H1 (cell line): ENCODE measurements around the gene ST8SIA2. TPM values are rescaled to one million over a fixed set of nuclear protein-coding genes. Genes with fewer than 3 reads are reported as not detected.

Experiments used
- CBX5 ChIP-seq: fragments of 300-800, 300-1000 bp; sonication (generic); IDR thresholded peaks from 2 replicates; pipeline ENCODE4 v1.7.1; 2016; ENCODE audit warnings: antibody characterized with exemption, low read length, low read depth
- CHD1 ChIP-seq: IDR thresholded peaks from 2 replicates; pipeline ENCODE4 v1.6.1; 2012; ENCODE audit warnings: low read depth, low read length, improper control_type of control experiment
- EGR1 ChIP-seq: IDR thresholded peaks from 2 replicates; pipeline ENCODE4 v1.6.1; 2011; ENCODE audit warnings: low read depth, low read length, borderline replicate concordance
- PHF8 ChIP-seq: fragments of 200-600 bp; sonication (generic); conservative IDR thresholded peaks from 2 replicates; pipeline ENCODE4 v1.7.1; 2012; ENCODE audit warnings: low read depth, mild to moderate bottlenecking, inconsistent platforms, low read length, moderate library complexity
- RXRA ChIP-seq: IDR thresholded peaks from 2 replicates; pipeline ENCODE4 v1.6.1; 2011; ENCODE audit warnings: low read depth, mild to moderate bottlenecking, low read length, moderate library complexity; ENCODE audit not compliant: insufficient read depth
- SIN3A ChIP-seq, 2 experiments: IDR thresholded peaks in 1 of 2; conservative IDR thresholded peaks in 1 of 2; 2 replicates each; pipeline ENCODE4 v1.6.1; 2011 to 2012; ENCODE audit warnings: low read length in 2 of 2, improper control_type of control experiment in 1 of 2, low read depth in 1 of 2, mild to moderate bottlenecking in 1 of 2
- SIRT6 ChIP-seq: IDR thresholded peaks from one replicate; pipeline ENCODE4 v1.7.1; 2012; ENCODE audit warnings: low read length, inconsistent platforms
- SIX5 ChIP-seq: IDR thresholded peaks from 2 replicates; pipeline ENCODE4 v1.6.1; 2011; ENCODE audit warnings: mild to moderate bottlenecking, low read depth, low read length
- SRF ChIP-seq: IDR thresholded peaks from 2 replicates; pipeline ENCODE4 v1.6.1; 2011; ENCODE audit warnings: mild to moderate bottlenecking, low read depth, low read length, moderate library complexity
- polyA plus RNA-seq, 7 experiments: library from polyadenylated mRNA; depleted of rRNA in 3 of 7; stranded (reverse) in 5 of 7; unstranded in 2 of 7; fragments of >200 nt in 5 of 7; fragments of 200-250 nt in 2 of 7; gene quantifications; 1 replicate in 5 of 7; 2 replicates in 1 of 7; 4 replicates in 1 of 7; pipeline versions ENCODE4 v1.2.1 to v1.2.3, GENCODE V29; 2011 to 2013; ENCODE audit warnings: missing spikeins in 2 of 7, mixed read lengths in 2 of 7
- total RNA-seq: library from RNA; stranded (reverse); fragmentation: NEBNext Ultra II Directional; extraction: Animal tissue kit (Norgen Biotek cat#: 25700); gene quantifications from 2 replicates; pipeline ENCODE4 v1.2.1, GENCODE V29; 2021
- TF ChIP-seq, protein P1 (sequence below): fragments of 300-600 bp; sonication (generic); IDR thresholded peaks from 2 replicates; pipeline ENCODE4 v1.7.1; 2012; ENCODE audit warnings: low read length, moderate library complexity, mild to moderate bottlenecking, inconsistent platforms; ENCODE audit not compliant: insufficient replicate concordance

Gene ST8SIA2
- total and polyA plus RNA-seq, 2 of the 8 experiments (the other 6 are each of a cell fraction or from before 2014, with no cell fraction given) = 3.0 to 4.5 TPM

DNA sequence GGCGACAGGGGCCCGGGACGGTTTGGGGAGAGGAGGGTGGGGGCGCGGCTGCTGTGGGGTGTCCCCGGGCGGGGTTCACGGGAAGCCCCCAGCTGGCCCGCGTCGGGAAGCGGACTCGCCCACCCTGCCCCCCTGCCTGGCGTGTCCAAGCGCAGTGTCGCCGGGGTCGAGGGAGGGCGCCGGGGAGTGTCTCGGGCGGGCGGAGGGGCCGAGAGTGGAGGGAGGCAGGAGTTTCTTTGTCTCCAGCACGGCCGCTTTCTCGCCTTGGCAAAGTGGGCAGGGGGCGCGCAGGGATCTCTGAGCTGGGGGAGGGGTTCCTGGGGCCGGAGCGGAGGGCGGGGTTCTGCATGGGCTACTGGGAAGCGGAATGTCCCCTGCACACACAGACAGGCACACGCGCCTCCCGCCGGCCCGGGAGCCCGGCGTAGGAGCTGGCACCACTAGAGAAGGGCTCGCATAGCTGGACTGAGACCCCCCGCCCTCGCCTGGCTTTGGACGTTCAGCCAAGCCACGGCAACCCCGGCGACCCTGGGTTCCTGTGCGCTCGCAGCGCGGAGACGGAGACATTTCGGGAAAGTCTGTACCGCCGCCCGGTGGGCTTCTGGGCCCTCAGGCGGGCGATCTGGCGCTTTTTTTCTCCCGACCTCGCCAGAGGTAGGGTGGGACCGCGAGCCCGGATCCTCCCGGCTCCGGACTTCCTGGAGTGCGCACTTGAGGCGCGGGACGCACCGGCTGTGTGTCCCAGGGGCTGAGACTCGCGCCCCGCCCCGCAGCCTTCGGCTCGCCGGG lies 822 bp downstream of the ST8SIA2 start (continued):
- TF ChIP-seq SIN3A (conservative IDR thresholded peaks at IDR 0.05 in 1 of 2, IDR thresholded peaks at IDR 0.05 in 1 of 2; ENCODE audit: low read depth in 1 of 2, low read length in 2 of 2) (0 out of 4 replicates have a peak, but pooled peaks of 1 of the 2 experiments have one; percentile 32), PHF8 (no peak; the same call in none of the 2 replicates), SIRT6 (no peak), EGR1 (no peak), SIX5 (no peak), SRF (no peak), CHD1 (no peak), RXRA (no peak), CBX5 (no peak)
- TF ChIP-seq, protein P1, sequence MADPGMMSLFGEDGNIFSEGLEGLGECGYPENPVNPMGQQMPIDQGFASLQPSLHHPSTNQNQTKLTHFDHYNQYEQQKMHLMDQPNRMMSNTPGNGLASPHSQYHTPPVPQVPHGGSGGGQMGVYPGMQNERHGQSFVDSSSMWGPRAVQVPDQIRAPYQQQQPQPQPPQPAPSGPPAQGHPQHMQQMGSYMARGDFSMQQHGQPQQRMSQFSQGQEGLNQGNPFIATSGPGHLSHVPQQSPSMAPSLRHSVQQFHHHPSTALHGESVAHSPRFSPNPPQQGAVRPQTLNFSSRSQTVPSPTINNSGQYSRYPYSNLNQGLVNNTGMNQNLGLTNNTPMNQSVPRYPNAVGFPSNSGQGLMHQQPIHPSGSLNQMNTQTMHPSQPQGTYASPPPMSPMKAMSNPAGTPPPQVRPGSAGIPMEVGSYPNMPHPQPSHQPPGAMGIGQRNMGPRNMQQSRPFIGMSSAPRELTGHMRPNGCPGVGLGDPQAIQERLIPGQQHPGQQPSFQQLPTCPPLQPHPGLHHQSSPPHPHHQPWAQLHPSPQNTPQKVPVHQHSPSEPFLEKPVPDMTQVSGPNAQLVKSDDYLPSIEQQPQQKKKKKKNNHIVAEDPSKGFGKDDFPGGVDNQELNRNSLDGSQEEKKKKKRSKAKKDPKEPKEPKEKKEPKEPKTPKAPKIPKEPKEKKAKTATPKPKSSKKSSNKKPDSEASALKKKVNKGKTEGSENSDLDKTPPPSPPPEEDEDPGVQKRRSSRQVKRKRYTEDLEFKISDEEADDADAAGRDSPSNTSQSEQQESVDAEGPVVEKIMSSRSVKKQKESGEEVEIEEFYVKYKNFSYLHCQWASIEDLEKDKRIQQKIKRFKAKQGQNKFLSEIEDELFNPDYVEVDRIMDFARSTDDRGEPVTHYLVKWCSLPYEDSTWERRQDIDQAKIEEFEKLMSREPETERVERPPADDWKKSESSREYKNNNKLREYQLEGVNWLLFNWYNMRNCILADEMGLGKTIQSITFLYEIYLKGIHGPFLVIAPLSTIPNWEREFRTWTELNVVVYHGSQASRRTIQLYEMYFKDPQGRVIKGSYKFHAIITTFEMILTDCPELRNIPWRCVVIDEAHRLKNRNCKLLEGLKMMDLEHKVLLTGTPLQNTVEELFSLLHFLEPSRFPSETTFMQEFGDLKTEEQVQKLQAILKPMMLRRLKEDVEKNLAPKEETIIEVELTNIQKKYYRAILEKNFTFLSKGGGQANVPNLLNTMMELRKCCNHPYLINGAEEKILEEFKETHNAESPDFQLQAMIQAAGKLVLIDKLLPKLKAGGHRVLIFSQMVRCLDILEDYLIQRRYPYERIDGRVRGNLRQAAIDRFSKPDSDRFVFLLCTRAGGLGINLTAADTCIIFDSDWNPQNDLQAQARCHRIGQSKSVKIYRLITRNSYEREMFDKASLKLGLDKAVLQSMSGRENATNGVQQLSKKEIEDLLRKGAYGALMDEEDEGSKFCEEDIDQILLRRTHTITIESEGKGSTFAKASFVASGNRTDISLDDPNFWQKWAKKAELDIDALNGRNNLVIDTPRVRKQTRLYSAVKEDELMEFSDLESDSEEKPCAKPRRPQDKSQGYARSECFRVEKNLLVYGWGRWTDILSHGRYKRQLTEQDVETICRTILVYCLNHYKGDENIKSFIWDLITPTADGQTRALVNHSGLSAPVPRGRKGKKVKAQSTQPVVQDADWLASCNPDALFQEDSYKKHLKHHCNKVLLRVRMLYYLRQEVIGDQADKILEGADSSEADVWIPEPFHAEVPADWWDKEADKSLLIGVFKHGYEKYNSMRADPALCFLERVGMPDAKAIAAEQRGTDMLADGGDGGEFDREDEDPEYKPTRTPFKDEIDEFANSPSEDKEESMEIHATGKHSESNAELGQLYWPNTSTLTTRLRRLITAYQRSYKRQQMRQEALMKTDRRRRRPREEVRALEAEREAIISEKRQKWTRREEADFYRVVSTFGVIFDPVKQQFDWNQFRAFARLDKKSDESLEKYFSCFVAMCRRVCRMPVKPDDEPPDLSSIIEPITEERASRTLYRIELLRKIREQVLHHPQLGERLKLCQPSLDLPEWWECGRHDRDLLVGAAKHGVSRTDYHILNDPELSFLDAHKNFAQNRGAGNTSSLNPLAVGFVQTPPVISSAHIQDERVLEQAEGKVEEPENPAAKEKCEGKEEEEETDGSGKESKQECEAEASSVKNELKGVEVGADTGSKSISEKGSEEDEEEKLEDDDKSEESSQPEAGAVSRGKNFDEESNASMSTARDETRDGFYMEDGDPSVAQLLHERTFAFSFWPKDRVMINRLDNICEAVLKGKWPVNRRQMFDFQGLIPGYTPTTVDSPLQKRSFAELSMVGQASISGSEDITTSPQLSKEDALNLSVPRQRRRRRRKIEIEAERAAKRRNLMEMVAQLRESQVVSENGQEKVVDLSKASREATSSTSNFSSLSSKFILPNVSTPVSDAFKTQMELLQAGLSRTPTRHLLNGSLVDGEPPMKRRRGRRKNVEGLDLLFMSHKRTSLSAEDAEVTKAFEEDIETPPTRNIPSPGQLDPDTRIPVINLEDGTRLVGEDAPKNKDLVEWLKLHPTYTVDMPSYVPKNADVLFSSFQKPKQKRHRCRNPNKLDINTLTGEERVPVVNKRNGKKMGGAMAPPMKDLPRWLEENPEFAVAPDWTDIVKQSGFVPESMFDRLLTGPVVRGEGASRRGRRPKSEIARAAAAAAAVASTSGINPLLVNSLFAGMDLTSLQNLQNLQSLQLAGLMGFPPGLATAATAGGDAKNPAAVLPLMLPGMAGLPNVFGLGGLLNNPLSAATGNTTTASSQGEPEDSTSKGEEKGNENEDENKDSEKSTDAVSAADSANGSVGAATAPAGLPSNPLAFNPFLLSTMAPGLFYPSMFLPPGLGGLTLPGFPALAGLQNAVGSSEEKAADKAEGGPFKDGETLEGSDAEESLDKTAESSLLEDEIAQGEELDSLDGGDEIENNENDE = no peak
